Kidney epithelial cell (primary cell): ENCODE data around the gene GPD1. TPM values are rescaled to one million over a fixed set of nuclear protein-coding genes. Genes with fewer than 3 reads are reported as not detected.
"Not testable (repeated sequence)": the region's sequence is repeated elsewhere in the genome, so short reads cannot be mapped to it uniquely, and the experiment has no call there.

Experiments used
- DNase-seq: peaks from one replicate; pipeline ENCODE4 v3.0.0-alpha.2; 2010; ENCODE audit warnings: low read depth
- H3K27me3 ChIP-seq: 2 replicates; pipeline ENCODE4 v1.6.0; 2011; ENCODE audit warnings: low read length; ENCODE audit not compliant: control insufficient read depth, insufficient read depth
- H3K36me3 ChIP-seq: 2 replicates; pipeline ENCODE4 v1.5.1; 2011; ENCODE audit warnings: low read length; ENCODE audit not compliant: control insufficient read depth, insufficient read depth
- H3K4me3 ChIP-seq: 2 replicates; pipeline ENCODE4 v1.5.1; 2011; ENCODE audit warnings: low read depth, mild to moderate bottlenecking, control low read depth, low read length
- CTCF ChIP-seq: IDR thresholded peaks from 2 replicates; pipeline ENCODE4 v1.5.1; 2011; ENCODE audit warnings: mild to moderate bottlenecking, moderate library complexity, low read length, control low read depth, inconsistent platforms; ENCODE audit not compliant: insufficient read depth, poor library complexity, severe bottlenecking
- total RNA-seq: library from RNA; depleted of rRNA; stranded (reverse); fragments of >200 nt; gene quantifications from 2 replicates; pipeline ENCODE4 v1.2.3, GENCODE V29; 2015

Gene GPD1
- total RNA-seq, 1 donor from 2014 or later, result 0.04 TPM

- no peak for DNase-seq
- no peak for TF ChIP-seq CTCF
- Histone ChIP-seq H3K4me3 (no peak overlapping the region), H3K27me3 (no peaks in the 10 kb centered on the region), H3K36me3 (no peaks in the 10 kb centered on the region)
Observed at GRCh38 chr12:50142993-50143392, 39.2 kb downstream of the GPD1 start.

- TF ChIP-seq CTCF, result no peak
- Histone ChIP-seq H3K4me3 (no peak overlapping the region), H3K36me3 (no peaks in the 10 kb centered on the region), H3K27me3 (no peaks in the 10 kb centered on the region)
- no peak for DNase-seq
Observed at GRCh38 chr12:50145439-50145838, 41.6 kb downstream of the GPD1 start.

DNA sequence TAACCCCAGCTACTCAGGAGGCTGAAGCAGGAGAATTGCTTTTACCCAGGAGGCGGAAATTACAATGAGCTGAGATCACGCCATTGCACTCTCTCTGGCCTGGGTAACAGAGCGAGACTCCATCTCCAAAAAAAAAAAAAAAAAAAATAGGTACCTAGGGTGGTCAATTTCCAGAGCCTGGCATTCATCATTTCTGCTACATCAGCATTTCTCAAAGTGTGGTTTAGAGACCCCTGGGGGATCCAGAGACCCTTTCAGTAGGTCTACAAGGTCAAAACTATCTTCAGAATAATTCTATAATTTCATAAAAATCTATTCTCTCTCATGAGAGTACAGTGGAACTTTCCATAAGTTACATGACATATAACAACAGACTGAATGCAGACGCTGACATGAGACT, 43.5 kb downstream of the GPD1 start:
- Histone ChIP-seq H3K36me3 (no peaks in the 10 kb centered on the region), H3K27me3 (no peaks in the 10 kb centered on the region), H3K4me3 (no peak overlapping the region)
- TF ChIP-seq CTCF, result no peak
- DNase-seq, result no peak

- H3K36me3 ChIP-seq, DNase-seq, H3K27me3 ChIP-seq, H3K4me3 ChIP-seq: not testable (repeated sequence)
Observed at GRCh38 chr12:50148011-50148410, 44.2 kb downstream of the GPD1 start.

DNA sequence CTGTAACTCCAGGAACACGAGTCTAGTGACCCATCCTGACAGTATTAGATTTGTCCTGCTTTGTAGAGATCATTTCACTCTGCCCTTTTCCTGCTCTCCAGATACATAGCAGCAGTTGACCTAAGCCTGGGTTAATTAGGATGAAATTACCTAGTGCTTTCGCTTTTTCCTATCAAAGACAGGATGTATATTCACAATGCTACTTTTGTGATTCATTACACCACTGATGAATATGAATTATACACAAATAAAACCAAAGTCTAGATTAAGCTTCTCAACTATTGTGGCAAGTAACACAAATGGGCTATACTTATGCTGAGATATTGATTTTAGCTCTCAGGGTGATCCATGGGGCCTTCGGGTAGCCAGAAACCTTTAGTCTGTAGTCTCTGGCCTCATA, 45.5 kb downstream of the GPD1 start:
- no peak for TF ChIP-seq CTCF
- DNase-seq, result no peak

DNA sequence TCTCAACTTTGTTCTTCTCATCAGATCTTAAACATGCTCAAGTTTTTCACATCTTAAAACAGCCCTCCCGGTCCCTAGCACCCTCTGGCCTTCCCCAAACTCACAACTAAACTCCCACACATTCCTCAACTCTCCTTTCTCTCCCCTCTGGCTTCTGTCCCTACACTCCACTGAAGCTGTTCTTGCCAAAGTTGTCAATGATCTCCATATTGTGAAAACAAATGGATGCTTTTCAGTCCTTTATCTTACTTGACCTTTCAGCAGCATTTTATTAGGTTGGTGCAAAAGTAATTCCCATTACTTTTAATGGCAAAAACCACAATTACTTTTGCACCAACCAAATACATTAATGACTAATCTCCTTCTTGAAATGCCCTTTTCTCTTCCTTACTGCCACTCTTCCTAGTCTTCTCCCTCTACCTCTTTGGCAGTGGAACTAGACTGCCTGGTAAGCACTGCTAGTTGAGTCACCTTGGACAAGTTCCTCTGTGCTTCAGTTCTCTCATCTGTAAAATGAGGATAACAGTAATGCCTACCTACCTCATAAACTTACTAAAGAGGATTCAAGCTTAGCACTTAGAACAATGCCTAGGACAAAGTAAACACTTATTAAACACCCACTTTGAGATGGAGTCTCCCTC, 47.4 kb downstream of the GPD1 start:
- Histone ChIP-seq H3K4me3 (no peak overlapping the region), H3K36me3 (no peaks in the 10 kb centered on the region), H3K27me3 (no peaks in the 10 kb centered on the region)
- no peak for TF ChIP-seq CTCF
- no peak for DNase-seq

More for the DNA sequence above, 45.5 kb downstream of the GPD1 start:
- no peaks in the 10 kb centered on the region for H3K27me3 ChIP-seq
- no peaks in the 10 kb centered on the region for H3K36me3 ChIP-seq
- H3K4me3 ChIP-seq, result no peak overlapping the region

GRCh38 chr12:50154947-50155346, 51.1 kb downstream of the GPD1 start:
- not testable (repeated sequence) for DNase-seq, H3K36me3 ChIP-seq, H3K27me3 ChIP-seq, H3K4me3 ChIP-seq
